HG03095 (cell line): ENCODE measurements around the gene GTF3C4.
A peak's percentile ranks its signal among the peaks of the same experiment; 100 is the strongest.

ENCODE experiments used
- ATAC-seq: cut with Tn5 transposase; IDR thresholded peaks from one replicate; pipeline ENCODE4 v1.9.1; 2021; ENCODE audit warnings: moderate library complexity; ENCODE audit not compliant: unreplicated experiment

Gene GTF3C4

GRCh38 chr9:132647806-132648205 lies 22.5 kb upstream of the GTF3C4 start:
- ATAC-seq, result no peak

DNA sequence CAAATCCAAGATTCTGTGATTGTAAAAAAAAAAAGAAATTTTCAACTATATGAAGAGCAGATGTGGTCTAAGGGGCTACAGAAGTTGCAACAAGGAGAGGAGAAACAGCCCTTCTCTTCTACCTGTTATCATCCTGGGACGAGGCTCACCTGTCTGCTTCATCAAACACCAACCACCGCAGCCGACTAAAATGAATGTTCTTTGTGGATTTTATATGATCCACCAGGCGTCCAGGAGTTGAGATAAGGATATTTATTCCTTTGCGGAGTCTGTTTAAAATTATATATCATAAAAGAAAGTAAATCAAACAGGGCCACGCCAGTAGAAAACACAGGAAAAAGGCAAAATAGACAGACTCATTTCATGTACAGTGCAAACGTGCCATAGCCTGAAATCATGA lies 22.0 kb upstream of the GTF3C4 start:
- no peak for ATAC-seq

DNA sequence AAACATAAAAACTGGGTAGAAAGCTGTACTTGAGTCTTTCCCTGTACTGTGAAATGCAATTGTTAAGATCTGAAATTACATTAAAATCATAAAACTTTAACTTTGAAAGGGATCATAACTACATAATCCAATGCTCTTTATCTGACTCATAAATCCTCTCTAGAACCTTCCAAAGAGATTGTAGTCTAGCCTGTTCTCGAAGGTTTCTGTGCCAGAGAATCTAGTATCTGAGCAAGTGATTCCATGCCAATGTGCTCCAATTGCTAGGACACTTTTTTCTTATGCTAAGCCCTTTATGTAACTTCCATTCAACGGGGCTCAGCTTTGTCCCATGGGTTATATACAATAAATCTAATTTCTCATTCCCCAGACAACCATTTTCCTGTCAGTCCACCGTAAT lies 21.6 kb upstream of the GTF3C4 start:
- ATAC-seq, result no peak

GRCh38 chr9:132651259-132651658 lies 19.0 kb upstream of the GTF3C4 start:
- no peak for ATAC-seq

DNA sequence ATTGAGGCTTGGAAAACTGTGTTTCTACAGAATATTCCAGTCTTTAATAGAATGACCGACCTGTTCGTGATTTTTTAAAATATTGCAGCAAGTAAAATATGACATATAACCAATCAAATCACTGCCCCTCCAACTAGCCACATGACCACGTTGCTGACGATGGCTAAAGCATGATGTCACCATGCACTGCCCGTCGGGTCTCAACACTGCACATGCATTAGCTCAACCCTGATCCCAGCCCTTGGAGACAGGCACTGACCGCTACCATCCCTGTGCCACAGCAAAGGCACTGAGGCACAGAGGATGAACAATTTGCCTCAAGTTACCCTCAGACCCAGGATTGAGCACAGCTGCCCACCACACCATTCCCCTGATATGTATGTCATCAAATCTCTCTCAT lies 14.0 kb upstream of the GTF3C4 start:
- no peak for ATAC-seq

- no peak for ATAC-seq
Measured at GRCh38 chr9:132662152-132662945, 7.9 kb upstream of the GTF3C4 start.

DNA sequence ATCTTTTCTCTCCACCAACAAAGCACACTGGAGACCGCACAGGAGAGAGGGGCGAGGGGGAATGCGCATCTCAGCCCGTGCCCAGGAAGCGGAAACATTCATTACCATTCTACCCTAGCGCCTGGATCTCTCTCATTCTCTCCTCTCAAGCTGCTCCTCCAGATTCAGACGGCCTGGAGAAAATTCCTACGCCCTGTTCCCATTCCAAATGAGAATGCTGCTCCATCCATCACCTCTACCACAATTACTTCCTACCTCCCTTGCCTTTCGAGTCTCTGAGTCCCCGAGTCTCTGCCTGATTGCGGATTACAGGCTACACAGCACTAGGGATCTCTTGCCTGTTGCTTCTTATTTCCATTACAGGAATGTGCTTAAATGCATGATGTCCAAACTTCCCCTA lies 7.1 kb upstream of the GTF3C4 start:
- ATAC-seq, result no peak

DNA sequence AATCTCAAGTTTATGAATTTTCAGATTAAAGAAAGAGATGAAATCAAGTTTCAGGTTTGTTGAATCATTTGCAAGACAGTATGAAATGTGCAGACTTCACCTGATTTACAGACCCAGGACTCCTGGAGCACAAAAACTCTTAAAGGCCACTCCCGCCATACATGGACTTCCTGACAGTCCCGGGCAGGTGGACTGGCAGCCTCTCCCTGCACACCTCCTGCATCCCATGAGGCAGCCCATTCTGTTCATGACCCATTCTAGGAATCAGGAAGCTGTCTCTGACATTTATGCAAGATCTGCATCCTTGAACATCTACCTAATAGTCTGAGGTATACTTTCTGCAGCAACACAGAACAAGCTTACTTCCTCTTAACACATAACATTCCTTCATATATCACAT lies 6.4 kb upstream of the GTF3C4 start:
- no peak for ATAC-seq

- no peak for ATAC-seq
Measured at GRCh38 chr9:132669319-132669697, 956 bp upstream of the GTF3C4 start.

DNA sequence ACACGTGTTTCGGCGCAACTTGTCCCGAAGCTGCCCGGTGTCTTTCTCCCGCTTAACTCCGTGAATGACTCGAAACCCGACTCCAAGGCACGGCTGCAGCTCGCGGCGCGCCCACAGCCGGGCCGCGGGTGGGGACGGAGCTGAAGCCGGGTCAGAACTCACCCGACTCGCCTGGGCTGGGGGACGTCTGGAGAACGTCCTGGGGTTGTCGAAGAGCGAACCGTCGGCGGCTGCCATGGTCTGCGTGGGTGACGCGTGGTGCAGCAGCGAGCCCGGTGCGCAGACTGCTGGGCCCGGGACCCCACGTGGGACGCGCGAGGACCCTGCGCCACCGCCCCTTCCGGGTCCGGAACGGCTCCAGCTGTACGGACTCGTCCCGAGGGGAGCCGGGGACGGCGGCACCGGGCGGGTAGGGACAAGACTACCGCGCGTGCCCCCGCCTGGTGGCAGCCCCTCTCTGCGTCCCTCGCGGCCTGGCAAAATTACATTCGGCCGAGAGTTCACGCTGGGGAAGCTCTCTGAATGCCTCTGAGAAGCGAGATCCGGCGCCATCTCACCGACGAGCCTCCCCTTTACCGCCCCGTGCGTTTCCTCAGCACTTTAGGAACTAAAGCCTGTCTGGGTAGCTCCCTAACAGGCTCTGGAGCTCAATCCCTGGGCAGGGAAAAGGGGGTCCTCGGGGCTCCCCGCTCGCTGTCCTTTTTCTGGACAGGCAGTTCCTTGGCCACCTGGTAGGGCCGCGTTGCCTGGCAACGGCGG lies 387 bp upstream of the GTF3C4 start, which contains the start of gene DDX31:
DDX31 (minus strand) TSS at position 286 of the 759 bp plus-strand sequence; CDS start at position 237, 49 bp downstream.
- peak; percentile 61 for ATAC-seq

DNA sequence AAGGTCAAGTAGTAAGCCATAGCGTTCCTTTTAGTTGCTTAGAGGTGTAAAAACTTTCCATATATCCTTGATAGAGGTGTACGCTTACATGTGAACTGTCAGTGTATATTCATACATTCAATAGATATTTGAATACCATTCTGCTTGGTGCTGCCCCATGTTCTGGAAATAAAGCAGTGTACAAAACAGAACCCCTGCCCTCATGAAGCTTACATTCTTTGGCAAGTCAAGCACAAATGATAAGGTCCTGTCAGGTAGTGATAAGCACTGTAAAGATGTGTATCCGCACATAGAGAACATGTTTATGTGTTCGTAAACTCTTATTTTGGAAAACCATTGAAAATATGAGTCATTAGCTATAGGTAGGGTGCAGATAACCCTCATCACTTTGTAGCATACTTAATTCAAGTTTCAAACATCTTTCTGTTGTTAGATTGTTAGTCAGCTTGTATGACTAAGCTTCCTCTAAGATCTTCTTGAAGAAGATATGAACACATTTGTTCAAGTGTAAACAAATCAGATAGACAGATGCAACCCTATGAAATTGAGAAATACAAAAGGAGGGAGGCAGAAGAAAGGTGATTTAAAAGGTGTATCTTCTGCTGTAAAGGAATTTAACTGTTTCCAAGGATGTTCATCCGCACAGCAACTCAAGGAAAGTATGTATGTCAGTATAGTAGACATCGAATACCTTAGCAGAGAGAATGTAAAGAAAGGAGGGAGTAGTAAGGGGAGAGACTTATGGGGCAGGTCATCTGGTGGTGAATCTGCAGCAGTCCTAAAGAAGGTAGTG lies 1.6 kb downstream of the GTF3C4 start:
- no peak for ATAC-seq

- ATAC-seq, result no peak
Measured at GRCh38 chr9:132672413-132672690, 2.1 kb downstream of the GTF3C4 start.

- ATAC-seq, result no peak
Measured at GRCh38 chr9:132673355-132673754, 3.1 kb downstream of the GTF3C4 start.

DNA sequence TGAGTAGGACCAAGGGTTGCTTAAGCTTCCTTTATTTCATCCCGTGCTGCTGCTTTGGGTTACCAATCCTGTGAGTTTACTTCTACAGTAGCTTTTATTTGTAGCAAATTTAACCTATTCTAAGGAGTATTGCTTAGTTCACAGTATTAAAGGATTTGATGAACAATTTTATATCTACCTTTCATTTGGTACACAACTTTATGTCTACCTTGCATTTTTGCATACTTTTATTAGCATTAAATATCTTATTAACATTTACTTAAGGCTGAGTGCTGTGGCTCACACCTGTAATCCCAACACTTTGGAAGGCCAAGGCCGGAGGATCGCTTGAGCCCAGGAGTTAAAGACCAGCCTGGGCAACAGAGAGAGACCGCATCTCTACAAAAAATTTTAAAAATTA lies 4.2 kb downstream of the GTF3C4 start:
- ATAC-seq, result no peak

DNA sequence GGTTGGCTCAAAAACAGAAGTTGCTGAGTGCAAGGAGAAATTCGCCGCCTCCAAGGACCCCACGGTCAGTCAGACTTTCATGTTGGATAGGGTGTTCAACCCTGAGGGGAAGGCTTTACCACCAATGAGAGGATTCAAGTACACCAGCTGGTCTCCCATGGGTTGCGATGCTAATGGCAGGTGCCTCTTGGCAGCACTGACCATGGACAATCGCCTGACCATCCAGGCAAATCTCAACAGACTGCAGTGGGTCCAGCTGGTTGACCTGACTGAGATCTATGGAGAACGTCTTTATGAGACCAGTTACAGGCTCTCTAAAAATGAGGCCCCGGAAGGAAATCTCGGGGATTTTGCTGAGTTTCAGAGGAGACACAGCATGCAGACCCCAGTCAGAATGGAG lies 7.7 kb downstream of the GTF3C4 start:
- no peak for ATAC-seq

GRCh38 chr9:132679946-132680625 lies 9.8 kb downstream of the GTF3C4 start:
- ATAC-seq, result no peak

DNA sequence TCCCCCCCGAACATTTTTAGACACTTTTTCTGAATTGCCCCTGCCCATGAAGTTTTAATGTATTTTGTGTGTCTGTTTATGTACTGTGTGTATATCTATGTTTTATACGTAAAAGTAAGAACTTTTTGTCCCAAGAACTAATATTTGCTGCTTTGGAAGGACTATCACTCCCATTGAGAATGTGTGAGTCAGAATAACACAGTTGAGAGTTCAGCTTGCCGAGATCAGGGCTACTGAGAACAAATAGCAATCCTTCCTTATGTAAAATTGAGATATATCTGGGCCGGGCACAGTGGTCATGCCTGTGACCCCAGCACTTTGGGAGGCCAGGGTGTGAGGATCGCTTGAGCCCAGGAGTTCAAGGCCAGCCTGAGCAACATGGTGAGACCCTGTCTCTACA lies 11.3 kb downstream of the GTF3C4 start:
- no peak for ATAC-seq

DNA sequence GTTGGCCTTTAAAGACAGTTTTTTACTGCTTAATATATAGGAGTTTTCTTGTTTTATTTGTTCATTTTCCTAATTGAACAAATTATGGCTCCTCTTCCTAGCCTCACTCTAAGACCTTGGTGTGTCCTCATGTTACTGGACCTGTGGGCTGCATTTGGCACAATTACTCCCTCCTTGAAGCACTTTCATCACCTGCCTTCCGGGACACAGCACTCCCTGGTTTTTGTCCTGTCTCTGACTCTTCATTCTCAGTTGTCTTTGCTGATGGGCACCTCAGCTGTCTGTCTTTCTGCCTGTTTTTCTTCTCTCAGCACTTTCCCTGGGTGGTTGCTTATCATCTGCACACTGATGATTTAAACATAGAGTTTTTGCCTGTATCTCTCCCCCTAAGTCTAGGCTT lies 13.6 kb downstream of the GTF3C4 start:
- ATAC-seq, result no peak

DNA sequence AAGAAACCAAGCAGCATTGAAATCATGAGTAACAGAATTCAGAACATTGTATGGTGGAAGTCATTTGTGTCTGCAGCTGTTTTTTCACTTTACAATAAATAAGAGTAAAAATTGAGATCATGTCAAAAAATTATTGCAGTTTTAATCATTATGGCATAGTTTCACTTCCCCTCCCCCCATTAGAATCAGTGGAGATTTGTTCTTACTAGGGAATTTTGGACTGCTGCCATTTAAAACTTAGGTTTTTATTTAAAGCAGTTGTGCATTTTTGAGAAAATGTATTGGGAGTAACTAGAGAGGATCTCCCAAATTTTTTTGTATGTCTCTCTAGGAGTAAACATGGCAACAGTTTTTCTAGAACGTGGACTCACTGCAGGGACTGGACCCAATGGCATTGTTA lies 20.4 kb downstream of the GTF3C4 start:
- no peak for ATAC-seq

- no peak for ATAC-seq
Measured at GRCh38 chr9:132694144-132694543, 23.9 kb downstream of the GTF3C4 start.

- no peak for ATAC-seq
Measured at GRCh38 chr9:132697230-132697629, 27.0 kb downstream of the GTF3C4 start.
